ENCODE measurements around the gene NCK2. TPM values are rescaled to one million over a fixed set of nuclear protein-coding genes. Genes with fewer than 3 reads are reported as not detected.

NCK2 gene
- total and polyA plus RNA-seq, 2 of the 4 experiments (the other 2 are of a cell fraction), result 15.8 to 22.2 TPM

DNA sequence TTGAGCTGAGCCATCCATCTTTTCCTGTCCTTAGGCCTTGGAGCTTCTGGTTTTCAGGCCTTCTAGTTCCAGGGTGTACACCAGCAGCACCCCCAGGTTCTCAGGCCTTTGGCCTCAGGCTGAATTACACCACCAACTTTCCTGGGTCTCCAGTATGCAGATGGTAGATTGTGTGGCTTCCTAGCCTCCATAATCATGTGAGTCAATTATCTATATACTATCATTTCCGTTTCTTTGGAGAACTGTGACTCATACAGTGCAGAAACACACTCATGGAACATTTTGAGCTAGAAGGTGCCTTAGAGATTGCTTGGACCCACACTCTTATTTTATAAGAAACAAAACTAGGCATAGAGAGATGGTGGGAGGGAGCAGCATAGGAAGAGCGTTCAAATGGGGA, 167.4 kb downstream of the NCK2 start:
- no peak overlapping the region for H4K91ac ChIP-seq (ENCODE audit: insufficient read depth, low read depth, low read length)
- H2BK5ac ChIP-seq (ENCODE audit: low read depth, low read length, poor library complexity, severe bottlenecking), result no peak overlapping the region
- H3K18ac ChIP-seq (ENCODE audit: low read depth, low read length), result no peak overlapping the region
- H3K79me1 ChIP-seq (ENCODE audit: low read depth in 1 of 2, low read length in 2 of 2), result no peaks in the 10 kb centered on the region
- no peaks in the 10 kb centered on the region for H3K9me1 ChIP-seq (ENCODE audit: insufficient read depth, low read length)
- no peak overlapping the region for H3K4me3 ChIP-seq (ENCODE audit: insufficient read depth, low read depth, low read length)
- POLR2A ChIA-PET (ENCODE audit: unreplicated experiment), result no interaction called here
- H3K27ac ChIP-seq (ENCODE audit: insufficient read depth, low read length), result no peak overlapping the region
- no peak overlapping the region for H3K4ac ChIP-seq (ENCODE audit: low read depth, low read length)
- H3K23ac ChIP-seq (ENCODE audit: low read depth, low read length), result no peak overlapping the region
- H2BK120ac ChIP-seq (ENCODE audit: low read depth, low read length), result no peak overlapping the region
- CTCF ChIA-PET, result no interaction called here
- peaks cover 4% of the 10 kb centered on the region; the same call in 1 of the 2 replicates for H3K27me3 ChIP-seq (ENCODE audit: control insufficient read depth, insufficient read depth, low read length)
- in situ Hi-C loops (cut with MboI; ENCODE audit: low sequenced_read_pairs) (no loop called here), intact Hi-C loops (cut with micrococcal nuclease) (no loop called here), dilution Hi-C loops (cut with HindIII; ENCODE audit: low sequenced_read_pairs, unreplicated experiment) (no loop called here)
- H3K36me3 ChIP-seq (ENCODE audit: control insufficient read depth, insufficient read depth, low read length), result no peaks in the 10 kb centered on the region
- H4K20me1 ChIP-seq (ENCODE audit: insufficient read depth, low read length), result no peaks in the 10 kb centered on the region
- H4K5ac ChIP-seq (ENCODE audit: low read depth, low read length), result no peak overlapping the region
- H2AFZ ChIP-seq (replicated peaks; ENCODE audit: low read length, poor library complexity), result no peak overlapping the region
- no peak overlapping the region for H4K8ac ChIP-seq (ENCODE audit: low read depth in 2 of 2, low read length in 2 of 2)
- no peak overlapping the region for H3K14ac ChIP-seq (replicated peaks; ENCODE audit: low read depth, low read length)
- no peak overlapping the region for H3K4me2 ChIP-seq (ENCODE audit: low read depth, low read length)
- H3K4me1 ChIP-seq (ENCODE audit: control insufficient read depth, insufficient read depth, low read length), result no peaks in the 10 kb centered on the region
- ATAC-seq (ENCODE audit: low read depth) (no peak; the same call in 1 of the 2 replicates), DNase-seq (peak; percentile 28)
- H2BK15ac ChIP-seq (ENCODE audit: low read depth, low read length), result no peak overlapping the region
- TF ChIP-seq POLR2A (IDR thresholded peaks at IDR 0.05; ENCODE audit: low read depth, low read length), result no peak
- TF ChIP-seq RAD21 (IDR thresholded peaks at IDR 0.05; ENCODE audit: low read length), result no peak
- no peak for TF ChIP-seq RCOR1 (IDR thresholded peaks at IDR 0.05; ENCODE audit: insufficient replicate concordance, low read length)
- no peak overlapping the region for H3K9ac ChIP-seq (ENCODE audit: low read depth, low read length)
- H3K9me3 ChIP-seq (ENCODE audit: control insufficient read depth, insufficient read depth, low read length), result peaks cover 8% of the 10 kb centered on the region
- WGBS, 2 experiments (ENCODE audit: extremely low coverage in 2 of 2, insufficient read length in 1 of 2), result no CpG with 5 or more reads among the region's 2 CpGs
- BruUV-seq (replicated peaks), result no TSS peak
- no peak overlapping the region for H2AK9ac ChIP-seq (replicated peaks; ENCODE audit: low read depth, low read length, poor library complexity)
- no peak overlapping the region for H2BK20ac ChIP-seq (ENCODE audit: low read depth, low read length)
- H3K56ac ChIP-seq (ENCODE audit: extremely low read depth, insufficient read depth, low read length), result no peak overlapping the region
- no peak overlapping the region for H2AK5ac ChIP-seq (ENCODE audit: low read depth, low read length)

Data from IMR-90 (cell line).